ENCODE data around the gene NFASC. TPM values are rescaled to one million over a fixed set of nuclear protein-coding genes. Genes with fewer than 3 reads are reported as not detected.

Gene NFASC
- total RNA-seq, 2 donors from 2014 or later: 27.7 to 45.9 TPM

- peaks cover 2% of the 10 kb centered on the region for H3K27me3 Mint-ChIP-seq (ENCODE audit: insufficient read depth)
- no peak overlapping the region for H3K4me3 Mint-ChIP-seq
- no peak for DNase-seq
- no peak overlapping the region for H3K27ac Mint-ChIP-seq
- Histone ChIP-seq H3K36me3 (ENCODE audit: control insufficient read depth, insufficient read depth, low read length) (no peaks in the 10 kb centered on the region), H3K27me3 (ENCODE audit: control insufficient read depth, insufficient read depth, low read length, poor library complexity, severe bottlenecking) (no peaks in the 10 kb centered on the region), H3K4me1 (ENCODE audit: control insufficient read depth, insufficient read depth, low read length) (no peaks in the 10 kb centered on the region), H3K9me3 (ENCODE audit: control insufficient read depth, low read length) (no peaks in the 10 kb centered on the region), H3K27ac (ENCODE audit: low read depth, low read length) (no peak overlapping the region), H3K4me3 (ENCODE audit: low read length) (no peak overlapping the region), H3K9ac (ENCODE audit: extremely low read depth, low read length, poor library complexity, severe bottlenecking) (no peak overlapping the region)
- H3K4me1 Mint-ChIP-seq: no peaks in the 10 kb centered on the region
- H3K36me3 Mint-ChIP-seq (ENCODE audit: low read depth): no peaks in the 10 kb centered on the region
- H3K9me3 Mint-ChIP-seq: no peaks in the 10 kb centered on the region
- no peak for TF ChIP-seq CTCF (conservative IDR thresholded peaks at IDR 0.05)
- WGBS, 2 experiments (ENCODE audit: insufficient coverage in 1 of 2, insufficient read length in 1 of 2): 91 to 93% methylated on average over 7 to 9 of the region's 9 CpGs
Measured at GRCh38 chr1:205072286-205072685, 201.6 kb downstream of the NFASC start.

Other genes with a start within 250 kb of the NFASC start
- 10 to 100 TPM; 11.4 to 16.2 TPM for gene LRRN2, start 185.1 kb upstream of the NFASC start, total RNA-seq
- under 1 TPM in 1 of 2 donors, not detected in 1; 0.13 TPM for gene CNTN2, start 172.3 kb downstream of the NFASC start, total RNA-seq
- gene TMEM81, start 213.6 kb downstream of the NFASC start, total RNA-seq: 1 to 10 TPM; 4.9 to 6.2 TPM